ENCODE data around the gene NFIX. TPM values are rescaled to one million over a fixed set of nuclear protein-coding genes. Genes with fewer than 3 reads are reported as not detected.

The NFIX gene
- total RNA-seq, 1 experiment from 2014 or later = 8.3 TPM

Other genes with a start within 250 kb of the NFIX start
- not detected in 2 replicates for gene BEST2, start 243.7 kb upstream of the NFIX start, total RNA-seq (2014; rRNA removed; shearing (Covaris generic))
- gene HOOK2, start 219.9 kb upstream of the NFIX start, total RNA-seq (2014; rRNA removed; shearing (Covaris generic)) = 5.1 and 11.0 TPM in 2 replicates
- gene JUNB, start 204.0 kb upstream of the NFIX start, total RNA-seq (2014; rRNA removed; shearing (Covaris generic)) = 61.6 and 66.6 TPM in 2 replicates
- 81.7 and 99.3 TPM in 2 replicates for gene PRDX2, start 193.7 kb upstream of the NFIX start, total RNA-seq (2014; rRNA removed; shearing (Covaris generic))
- gene THSD8, start 193.4 kb upstream of the NFIX start, total RNA-seq (2014; rRNA removed; shearing (Covaris generic)) = not detected in 2 replicates
- 75.8 and 76.9 TPM in 2 replicates for gene RNASEH2A, start 188.9 kb upstream of the NFIX start, total RNA-seq (2014; rRNA removed; shearing (Covaris generic))
- gene RTBDN, start 160.9 kb upstream of the NFIX start, total RNA-seq (2014; rRNA removed; shearing (Covaris generic)) = not detected in 2 replicates
- gene MAST1, start 157.0 kb upstream of the NFIX start, total RNA-seq (2014; rRNA removed; shearing (Covaris generic)) = 0.11 and 0.57 TPM in 2 replicates
- 13.7 and 19.3 TPM in 2 replicates for gene DNASE2, start 114.0 kb upstream of the NFIX start, total RNA-seq (2014; rRNA removed; shearing (Covaris generic))
- gene KLF1, start 108.3 kb upstream of the NFIX start, total RNA-seq (2014; rRNA removed; shearing (Covaris generic)) = not detected in 2 replicates
- gene GCDH, start 104.3 kb upstream of the NFIX start, total RNA-seq (2014; rRNA removed; shearing (Covaris generic)) = 47.0 and 91.3 TPM in 2 replicates
- gene SYCE2, start 76.2 kb upstream of the NFIX start, total RNA-seq (2014; rRNA removed; shearing (Covaris generic)) = 0.63 TPM in 1 of 2 replicates, not detected in the other
- gene FARSA, start 61.8 kb upstream of the NFIX start, total RNA-seq (2014; rRNA removed; shearing (Covaris generic)) = 105 and 122 TPM in 2 replicates
- gene CALR, start 56.9 kb upstream of the NFIX start, total RNA-seq (2014; rRNA removed; shearing (Covaris generic)) = 961 and 1,048 TPM in 2 replicates
- gene RAD23A, start 49.6 kb upstream of the NFIX start, total RNA-seq (2014; rRNA removed; shearing (Covaris generic)) = 125 and 151 TPM in 2 replicates
- 75.8 and 80.8 TPM in 2 replicates for gene GADD45GIP1, start 38.3 kb upstream of the NFIX start, total RNA-seq (2014; rRNA removed; shearing (Covaris generic))
- not detected in 2 replicates for gene DAND5, start 25.9 kb upstream of the NFIX start, total RNA-seq (2014; rRNA removed; shearing (Covaris generic))
- gene LYL1, start 107.4 kb downstream of the NFIX start, total RNA-seq (2014; rRNA removed; shearing (Covaris generic)) = 0.24 and 0.34 TPM in 2 replicates
- gene TRMT1, start 121.3 kb downstream of the NFIX start, total RNA-seq (2014; rRNA removed; shearing (Covaris generic)) = 61.6 and 67.5 TPM in 2 replicates
- gene NACC1, start 122.8 kb downstream of the NFIX start, total RNA-seq (2014; rRNA removed; shearing (Covaris generic)) = 50.6 and 51.2 TPM in 2 replicates
- gene STX10, start 154.9 kb downstream of the NFIX start, total RNA-seq (2014; rRNA removed; shearing (Covaris generic)) = 88.8 and 89.8 TPM in 2 replicates
- 23.7 and 27.3 TPM in 2 replicates for gene IER2, start 154.9 kb downstream of the NFIX start, total RNA-seq (2014; rRNA removed; shearing (Covaris generic))